Prostate gland (tissue), 2 donors: ENCODE measurements around the gene RARB.

ENCODE experiments used
- POLR2A ChIP-seq: fragments of 450-650 bp; IDR thresholded peaks from one replicate; pipeline ENCODE4 v1.6.1; 2016; ENCODE audit warnings: antibody characterized with exemption, mild to moderate bottlenecking
- TF ChIP-seq, protein P1 (sequence below), 4 experiments: fragments of 200-600 bp in 2 of 4; fragments of 450-650 bp in 2 of 4; sonication (generic) in 2 of 4; IDR thresholded peaks; 1 replicate in 3 of 4; 2 replicates in 1 of 4; pipeline ENCODE4 v1.5.1; 2016 to 2019; ENCODE audit warnings: antibody characterized with exemption in 4 of 4, mild to moderate bottlenecking in 2 of 4, moderate library complexity in 2 of 4

GRCh38 chr3:25587094-25587493 is 159.0 kb downstream of the RARB start:
- TF ChIP-seq, protein P1, sequence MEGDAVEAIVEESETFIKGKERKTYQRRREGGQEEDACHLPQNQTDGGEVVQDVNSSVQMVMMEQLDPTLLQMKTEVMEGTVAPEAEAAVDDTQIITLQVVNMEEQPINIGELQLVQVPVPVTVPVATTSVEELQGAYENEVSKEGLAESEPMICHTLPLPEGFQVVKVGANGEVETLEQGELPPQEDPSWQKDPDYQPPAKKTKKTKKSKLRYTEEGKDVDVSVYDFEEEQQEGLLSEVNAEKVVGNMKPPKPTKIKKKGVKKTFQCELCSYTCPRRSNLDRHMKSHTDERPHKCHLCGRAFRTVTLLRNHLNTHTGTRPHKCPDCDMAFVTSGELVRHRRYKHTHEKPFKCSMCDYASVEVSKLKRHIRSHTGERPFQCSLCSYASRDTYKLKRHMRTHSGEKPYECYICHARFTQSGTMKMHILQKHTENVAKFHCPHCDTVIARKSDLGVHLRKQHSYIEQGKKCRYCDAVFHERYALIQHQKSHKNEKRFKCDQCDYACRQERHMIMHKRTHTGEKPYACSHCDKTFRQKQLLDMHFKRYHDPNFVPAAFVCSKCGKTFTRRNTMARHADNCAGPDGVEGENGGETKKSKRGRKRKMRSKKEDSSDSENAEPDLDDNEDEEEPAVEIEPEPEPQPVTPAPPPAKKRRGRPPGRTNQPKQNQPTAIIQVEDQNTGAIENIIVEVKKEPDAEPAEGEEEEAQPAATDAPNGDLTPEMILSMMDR (IDR thresholded peaks at IDR 0.05) = no peak
- TF ChIP-seq POLR2A = no peak
